CD4-positive, alpha-beta T cell treated with Interleukin-2 at 100 ng/mL for 4 hours (primary cell): ENCODE results near the gene CYBA.

ENCODE experiments used
- DNase-seq: peaks from one replicate; pipeline ENCODE4 v3.0.0-alpha.2; 2020; ENCODE audit warnings: low spot score

Gene CYBA

GRCh38 chr16:88662843-88663606, 12.2 kb upstream of the CYBA start, which contains the start of gene MVD:
TSS of gene MVD (minus strand) at chr16:88663091. CDS start at chr16:88663080, 11 bp downstream.
- DNase-seq = peak; percentile 96

GRCh38 chr16:88662222-88662842, 11.5 kb upstream of the CYBA start:
- DNase-seq = no peak

- no peak for DNase-seq
These were observed 10.6 kb upstream of the CYBA start for GRCh38 chr16:88661468-88661867.

DNA sequence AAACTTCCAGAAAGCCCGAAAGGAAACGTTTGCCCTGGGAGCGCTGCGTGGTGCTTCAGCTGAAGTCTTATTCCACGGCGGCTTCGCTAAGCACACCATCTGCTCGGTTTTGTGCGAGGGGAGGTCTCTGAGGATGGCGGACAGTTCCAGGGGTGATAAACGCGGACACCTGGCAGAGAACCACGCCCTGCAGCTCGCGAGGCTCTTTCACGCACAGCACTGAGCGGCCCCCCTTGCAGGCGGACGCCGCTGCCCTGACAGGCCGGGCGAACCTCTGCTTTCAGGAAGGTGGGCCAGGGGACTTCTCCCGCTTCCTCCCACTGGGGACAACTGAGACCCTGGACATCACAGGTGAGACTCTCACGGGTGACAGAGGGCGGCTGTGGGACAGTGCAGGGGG, 8.3 kb upstream of the CYBA start:
- DNase-seq = no peak

DNA sequence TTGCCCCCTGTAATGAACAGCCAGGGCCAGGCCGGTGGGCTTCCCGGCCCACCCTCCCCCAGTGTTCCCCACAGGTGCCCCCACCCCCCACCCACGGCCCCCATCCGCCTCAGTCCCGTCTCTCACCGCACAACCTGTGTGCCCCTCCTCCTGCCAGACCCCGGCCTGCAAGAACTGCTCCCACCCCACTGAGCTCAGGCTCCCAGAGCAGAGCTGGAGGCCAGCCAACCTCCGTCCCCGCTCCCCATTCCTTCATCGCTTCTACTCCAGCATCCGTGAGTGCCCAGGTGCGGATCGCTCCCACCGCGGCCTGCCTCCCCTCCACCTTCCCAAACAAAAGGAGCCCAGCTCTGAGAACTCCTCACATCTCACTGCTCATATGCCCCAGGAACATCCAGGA, 7.9 kb upstream of the CYBA start:
- no peak for DNase-seq

DNA sequence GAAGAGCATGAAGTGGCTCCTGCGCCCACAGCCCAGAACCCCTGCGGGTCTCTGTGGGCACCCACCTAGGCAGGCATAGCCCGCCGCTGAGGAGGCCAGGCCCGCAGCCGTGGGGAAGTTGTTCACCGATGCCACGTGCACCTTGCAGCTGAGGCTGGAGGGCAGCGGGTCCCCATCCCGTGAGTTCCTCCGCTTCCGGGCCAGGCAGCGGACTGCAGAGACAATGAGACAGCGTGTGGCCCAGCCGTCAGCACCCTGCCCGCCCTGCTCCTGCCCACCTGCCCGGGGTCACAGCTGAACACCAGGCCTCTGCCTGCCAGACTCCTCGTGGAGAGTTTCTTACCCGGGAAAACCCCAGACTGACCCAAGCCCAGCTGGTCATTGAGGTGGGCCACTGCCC, 6.5 kb upstream of the CYBA start:
- DNase-seq = no peak

- no peak for DNase-seq
These were observed 5.6 kb upstream of the CYBA start for GRCh38 chr16:88656291-88656980.

DNA sequence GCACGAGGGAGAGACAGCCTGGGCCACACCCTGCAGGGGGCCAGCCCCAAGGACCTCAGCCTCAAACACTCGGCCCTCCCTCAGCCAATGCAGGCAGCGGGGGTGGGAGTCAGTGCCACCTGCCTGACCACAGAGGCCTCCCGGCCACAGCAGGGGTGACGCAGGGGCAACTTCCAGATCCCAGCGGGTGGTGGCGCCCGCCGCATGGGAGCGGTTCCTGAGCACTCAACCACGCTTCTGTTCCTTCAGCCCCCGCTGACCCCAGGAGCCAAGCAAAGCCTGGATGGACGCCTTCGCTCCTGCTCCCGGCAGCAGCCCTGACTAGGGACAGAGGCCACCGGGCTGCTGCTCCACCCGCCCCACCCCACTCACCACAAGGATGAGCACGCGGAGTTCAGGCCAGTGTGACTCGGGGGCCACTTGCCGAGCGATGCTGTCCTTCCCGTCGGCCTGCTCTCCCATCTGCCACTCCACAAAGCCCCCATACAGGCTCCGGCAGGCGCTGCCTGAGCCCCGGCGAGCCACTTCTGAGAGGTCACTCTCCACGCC, 5.0 kb upstream of the CYBA start:
- no peak for DNase-seq

DNA sequence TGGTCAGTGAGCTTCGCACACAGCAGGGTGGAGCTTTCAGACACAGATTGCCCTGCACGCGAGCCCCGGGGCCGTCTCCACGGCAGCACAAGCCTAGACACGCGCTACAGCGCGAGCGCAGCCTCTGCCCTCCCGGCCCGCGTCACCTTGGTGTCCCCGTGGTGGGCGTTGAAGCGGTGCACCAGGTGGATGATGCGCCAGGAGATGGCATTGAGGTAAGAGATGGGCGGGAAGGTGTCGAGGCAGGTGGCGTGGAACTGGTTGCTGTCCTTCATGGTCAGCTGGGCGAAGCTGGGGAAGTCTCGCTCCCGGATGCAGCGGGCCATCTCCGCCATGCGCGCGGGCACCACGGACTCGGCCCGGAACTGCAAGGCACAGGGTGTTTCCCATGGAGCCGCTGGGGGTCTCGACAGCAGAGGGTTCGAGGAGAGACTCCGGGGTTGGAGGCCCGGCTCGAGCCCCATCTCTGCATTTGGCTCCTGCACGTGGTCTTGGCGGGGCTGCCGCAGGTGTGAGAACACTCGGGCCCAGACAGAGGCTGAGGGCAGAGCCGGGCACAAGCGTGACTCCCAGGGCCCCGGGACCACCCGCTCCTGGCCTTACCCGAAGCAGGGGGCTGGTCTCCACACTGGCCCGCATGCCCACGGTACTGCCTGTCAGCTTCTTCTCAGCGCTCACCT, 4.3 kb upstream of the CYBA start:
- DNase-seq = no peak

GRCh38 chr16:88654363-88655052, 3.7 kb upstream of the CYBA start:
- DNase-seq = no peak

DNA sequence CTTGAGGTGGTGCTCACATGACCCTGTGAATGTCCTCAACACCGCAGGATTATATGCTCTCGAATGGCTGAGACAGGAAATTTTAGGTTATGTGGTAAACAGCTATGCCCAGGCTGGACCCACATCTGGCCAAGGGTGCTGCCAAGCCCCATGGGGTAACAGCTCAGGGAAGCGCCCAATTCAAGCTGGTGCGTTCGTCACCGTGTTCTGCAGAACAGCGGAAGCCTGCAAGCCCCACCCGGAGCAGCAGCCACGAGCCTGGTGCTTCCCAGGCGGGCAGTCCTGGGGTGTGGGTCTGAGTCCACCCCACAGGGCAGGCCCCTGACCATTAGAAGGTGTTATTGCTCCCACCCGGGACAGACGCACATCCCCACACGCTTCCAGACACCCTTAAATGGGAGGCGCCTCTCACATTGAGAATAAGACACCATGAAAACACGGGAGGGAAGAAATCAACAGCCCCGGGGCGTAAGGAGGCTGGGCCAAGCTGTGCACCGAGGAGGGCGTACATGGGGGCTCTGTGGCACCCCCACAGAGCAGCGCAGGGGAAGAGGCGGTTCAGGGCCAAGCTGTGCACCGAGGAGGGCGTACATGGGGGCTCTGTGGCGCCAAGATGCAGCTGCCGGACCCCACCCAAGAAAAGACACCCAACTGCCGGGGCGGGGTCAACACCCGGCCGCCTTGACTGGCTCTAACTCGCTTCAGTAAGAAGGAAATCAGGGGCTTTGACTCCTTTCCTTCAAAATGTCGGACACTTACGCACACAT, 2.9 kb upstream of the CYBA start:
- DNase-seq = no peak

GRCh38 chr16:88653101-88653500, 2.2 kb upstream of the CYBA start:
- DNase-seq = no peak

GRCh38 chr16:88652762-88653063, 1.9 kb upstream of the CYBA start:
- no peak for DNase-seq

- DNase-seq = no peak
These were observed 1.3 kb upstream of the CYBA start for GRCh38 chr16:88651989-88652761.

- peak; percentile 69 for DNase-seq
These were observed 579 bp upstream of the CYBA start for GRCh38 chr16:88651276-88651988.

DNA sequence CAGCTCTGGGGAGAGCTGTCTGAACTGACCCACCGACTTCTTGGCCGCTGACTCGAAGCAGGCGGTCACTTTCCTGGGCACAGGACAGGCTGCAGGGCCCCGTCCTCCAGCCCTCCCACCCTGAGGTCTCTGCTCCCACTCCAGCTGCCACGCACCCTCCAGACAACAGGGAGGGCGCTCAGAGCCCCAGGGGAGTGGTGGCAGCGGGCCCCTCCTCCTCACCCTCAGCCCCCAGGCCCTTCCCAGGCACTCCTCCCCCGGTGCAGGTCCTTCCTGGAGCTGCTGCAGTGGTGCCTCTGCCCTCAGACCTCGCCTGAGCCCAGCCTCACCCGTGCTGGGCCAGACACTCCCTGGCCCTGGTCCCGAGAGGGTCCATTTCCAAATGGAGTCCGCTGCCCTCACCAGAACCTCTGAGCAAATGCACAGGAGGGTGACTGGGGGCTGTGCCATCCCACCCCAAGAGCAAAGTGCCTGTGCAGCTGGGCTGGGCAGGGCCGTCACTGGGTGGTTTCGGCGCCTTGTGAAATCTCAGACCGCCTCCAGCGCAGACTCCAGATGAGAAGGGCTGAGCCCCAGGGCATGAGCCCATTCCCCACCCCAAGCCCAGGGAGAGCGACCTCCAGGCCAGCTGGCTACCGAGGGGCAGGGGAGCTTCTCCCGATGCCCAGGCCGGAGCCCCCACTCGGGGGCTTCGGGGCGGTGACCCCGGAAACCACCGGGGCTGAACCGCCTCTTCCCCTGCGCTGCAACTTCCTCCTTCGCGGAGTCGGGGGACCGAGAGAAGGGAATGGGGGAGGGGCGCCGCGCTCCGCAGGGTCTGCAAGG, 717 bp downstream of the CYBA start:
- DNase-seq = no peak

- no peak for DNase-seq
These were observed 1.5 kb downstream of the CYBA start for GRCh38 chr16:88649195-88649923.
